ENCODE data around the gene SOD2.

SOD2 gene

DNA sequence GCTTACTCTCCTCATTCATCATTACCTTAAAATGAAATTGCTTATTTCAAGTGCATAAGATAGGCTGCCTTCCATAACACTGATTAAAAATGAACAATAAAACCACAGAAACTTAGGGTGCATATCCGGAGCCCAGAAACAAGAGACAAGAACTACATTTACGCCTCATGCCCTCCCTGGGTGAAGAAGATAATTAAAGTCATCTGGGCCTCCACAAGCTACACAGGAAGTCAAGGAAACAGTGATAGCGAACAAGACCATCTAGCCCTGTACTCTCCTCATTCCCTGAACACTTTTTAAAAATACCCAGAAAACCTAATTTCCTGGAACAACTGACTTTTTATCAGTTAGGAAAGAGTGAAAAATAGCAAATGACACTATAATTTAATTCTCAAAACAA is 6.3 kb downstream of the SOD2 start:
- TF ChIP-seq, protein P1, sequence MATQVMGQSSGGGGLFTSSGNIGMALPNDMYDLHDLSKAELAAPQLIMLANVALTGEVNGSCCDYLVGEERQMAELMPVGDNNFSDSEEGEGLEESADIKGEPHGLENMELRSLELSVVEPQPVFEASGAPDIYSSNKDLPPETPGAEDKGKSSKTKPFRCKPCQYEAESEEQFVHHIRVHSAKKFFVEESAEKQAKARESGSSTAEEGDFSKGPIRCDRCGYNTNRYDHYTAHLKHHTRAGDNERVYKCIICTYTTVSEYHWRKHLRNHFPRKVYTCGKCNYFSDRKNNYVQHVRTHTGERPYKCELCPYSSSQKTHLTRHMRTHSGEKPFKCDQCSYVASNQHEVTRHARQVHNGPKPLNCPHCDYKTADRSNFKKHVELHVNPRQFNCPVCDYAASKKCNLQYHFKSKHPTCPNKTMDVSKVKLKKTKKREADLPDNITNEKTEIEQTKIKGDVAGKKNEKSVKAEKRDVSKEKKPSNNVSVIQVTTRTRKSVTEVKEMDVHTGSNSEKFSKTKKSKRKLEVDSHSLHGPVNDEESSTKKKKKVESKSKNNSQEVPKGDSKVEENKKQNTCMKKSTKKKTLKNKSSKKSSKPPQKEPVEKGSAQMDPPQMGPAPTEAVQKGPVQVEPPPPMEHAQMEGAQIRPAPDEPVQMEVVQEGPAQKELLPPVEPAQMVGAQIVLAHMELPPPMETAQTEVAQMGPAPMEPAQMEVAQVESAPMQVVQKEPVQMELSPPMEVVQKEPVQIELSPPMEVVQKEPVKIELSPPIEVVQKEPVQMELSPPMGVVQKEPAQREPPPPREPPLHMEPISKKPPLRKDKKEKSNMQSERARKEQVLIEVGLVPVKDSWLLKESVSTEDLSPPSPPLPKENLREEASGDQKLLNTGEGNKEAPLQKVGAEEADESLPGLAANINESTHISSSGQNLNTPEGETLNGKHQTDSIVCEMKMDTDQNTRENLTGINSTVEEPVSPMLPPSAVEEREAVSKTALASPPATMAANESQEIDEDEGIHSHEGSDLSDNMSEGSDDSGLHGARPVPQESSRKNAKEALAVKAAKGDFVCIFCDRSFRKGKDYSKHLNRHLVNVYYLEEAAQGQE (IDR thresholded peaks at IDR 0.05; ENCODE audit: insufficient replicate concordance, low read depth), result no peak
- TF ChIP-seq, protein P2, sequence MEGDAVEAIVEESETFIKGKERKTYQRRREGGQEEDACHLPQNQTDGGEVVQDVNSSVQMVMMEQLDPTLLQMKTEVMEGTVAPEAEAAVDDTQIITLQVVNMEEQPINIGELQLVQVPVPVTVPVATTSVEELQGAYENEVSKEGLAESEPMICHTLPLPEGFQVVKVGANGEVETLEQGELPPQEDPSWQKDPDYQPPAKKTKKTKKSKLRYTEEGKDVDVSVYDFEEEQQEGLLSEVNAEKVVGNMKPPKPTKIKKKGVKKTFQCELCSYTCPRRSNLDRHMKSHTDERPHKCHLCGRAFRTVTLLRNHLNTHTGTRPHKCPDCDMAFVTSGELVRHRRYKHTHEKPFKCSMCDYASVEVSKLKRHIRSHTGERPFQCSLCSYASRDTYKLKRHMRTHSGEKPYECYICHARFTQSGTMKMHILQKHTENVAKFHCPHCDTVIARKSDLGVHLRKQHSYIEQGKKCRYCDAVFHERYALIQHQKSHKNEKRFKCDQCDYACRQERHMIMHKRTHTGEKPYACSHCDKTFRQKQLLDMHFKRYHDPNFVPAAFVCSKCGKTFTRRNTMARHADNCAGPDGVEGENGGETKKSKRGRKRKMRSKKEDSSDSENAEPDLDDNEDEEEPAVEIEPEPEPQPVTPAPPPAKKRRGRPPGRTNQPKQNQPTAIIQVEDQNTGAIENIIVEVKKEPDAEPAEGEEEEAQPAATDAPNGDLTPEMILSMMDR (IDR thresholded peaks at IDR 0.05; ENCODE audit: insufficient read depth, low read length), result no peak
- TF ChIP-seq SPI1 (IDR thresholded peaks at IDR 0.05; ENCODE audit: borderline replicate concordance, low read depth) (no peak), GABPA (IDR thresholded peaks at IDR 0.05; ENCODE audit: low read depth) (no peak), POLR2AphosphoS5 (IDR thresholded peaks at IDR 0.05; ENCODE audit: low read depth) (no peak)
- DNase-seq (ENCODE audit: low read depth in 1 of 2, low spot score in 1 of 2), result no peak

DNA sequence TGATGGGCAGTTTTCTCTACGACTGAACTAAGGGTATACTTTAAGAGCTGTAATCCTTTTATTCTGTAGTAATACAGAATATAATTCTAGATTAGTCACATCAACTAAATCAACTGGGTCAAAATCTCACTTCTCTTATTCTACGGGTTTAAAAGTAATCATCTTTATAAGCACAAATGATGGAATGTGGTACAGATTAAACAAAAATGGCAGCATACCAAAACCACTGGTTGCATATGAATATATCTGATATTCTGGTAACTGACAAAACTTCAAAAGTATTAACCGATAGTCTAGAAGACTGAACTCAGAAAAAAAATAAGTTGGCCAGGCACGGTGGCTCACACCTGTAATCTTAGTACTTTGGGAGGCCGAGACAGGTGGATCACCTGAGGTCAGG is 7.0 kb downstream of the SOD2 start:
- TF ChIP-seq SPI1 (IDR thresholded peaks at IDR 0.05; ENCODE audit: borderline replicate concordance, low read depth), result no peak
- no peak for TF ChIP-seq GABPA (IDR thresholded peaks at IDR 0.05; ENCODE audit: low read depth)
- TF ChIP-seq, protein P2 (IDR thresholded peaks at IDR 0.05; ENCODE audit: insufficient read depth, low read length), result no peak
- TF ChIP-seq, protein P1 (IDR thresholded peaks at IDR 0.05; ENCODE audit: insufficient replicate concordance, low read depth), result no peak
- no peak for TF ChIP-seq POLR2AphosphoS5 (IDR thresholded peaks at IDR 0.05; ENCODE audit: low read depth)
- Histone ChIP-seq H3K27ac (replicated peaks) (no peak overlapping the region), H3K4me3 (replicated peaks; ENCODE audit: insufficient read depth, low read length) (no peak overlapping the region), H3K27me3 (ENCODE audit: insufficient read depth, poor library complexity, severe bottlenecking) (no peaks in the 10 kb centered on the region)
- DNase-seq (ENCODE audit: low read depth in 1 of 2, low spot score in 1 of 2), result no peak

More for the DNA sequence above, 6.3 kb downstream of the SOD2 start:
- no peak overlapping the region for H3K27ac ChIP-seq (replicated peaks)
- H3K27me3 ChIP-seq (ENCODE audit: insufficient read depth, poor library complexity, severe bottlenecking), result no peaks in the 10 kb centered on the region
- H3K4me3 ChIP-seq (replicated peaks; ENCODE audit: insufficient read depth, low read length), result no peak overlapping the region

DNA sequence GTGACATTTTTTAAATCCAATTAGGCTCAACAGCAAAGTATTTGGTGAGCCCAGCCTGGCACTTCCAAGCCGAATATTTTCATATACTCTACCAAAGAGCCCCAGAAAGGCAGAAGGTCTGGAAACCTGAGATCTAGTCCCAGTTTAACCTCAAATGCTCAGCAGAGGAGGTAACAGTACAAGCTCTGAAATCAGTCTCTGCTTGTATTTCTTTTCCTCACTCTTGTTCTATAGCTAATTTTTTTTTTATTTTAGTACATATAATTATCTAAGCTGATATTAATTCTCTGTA is 9.1 kb downstream of the SOD2 start:
- Histone ChIP-seq H3K27ac (replicated peaks) (no peak overlapping the region), H3K27me3 (ENCODE audit: insufficient read depth, poor library complexity, severe bottlenecking) (no peaks in the 10 kb centered on the region), H3K4me3 (replicated peaks; ENCODE audit: insufficient read depth, low read length) (no peak overlapping the region)
- TF ChIP-seq, protein P1 (IDR thresholded peaks at IDR 0.05; ENCODE audit: insufficient replicate concordance, low read depth), result no peak
- TF ChIP-seq POLR2AphosphoS5 (IDR thresholded peaks at IDR 0.05; ENCODE audit: low read depth) (no peak), GABPA (IDR thresholded peaks at IDR 0.05; ENCODE audit: low read depth) (no peak)
- TF ChIP-seq, protein P2 (IDR thresholded peaks at IDR 0.05; ENCODE audit: insufficient read depth, low read length), result no peak
- DNase-seq (ENCODE audit: low read depth in 1 of 2, low spot score in 1 of 2), result no peak
